Astrocyte (in vitro differentiated cells and primary cell): ENCODE results near the gene SLC25A36. TPM values are rescaled to one million over a fixed set of nuclear protein-coding genes. Genes with fewer than 3 reads are reported as not detected.

Experiments
- DNase-seq: peaks from one replicate; pipeline ENCODE4 v3.0.0-alpha.2; 2010; ENCODE audit warnings: low read depth
- FAIRE-seq: peaks from 2 replicates; lab custom pipeline; 2011; peaks lifted over from hg19 to GRCh38; lab: Jason Lieb, UNC
- H2AFZ ChIP-seq: 2 replicates; pipeline ENCODE4 v1.6.0; 2012; ENCODE audit warnings: low read depth, low read length, inconsistent platforms
- H3K27ac ChIP-seq: 2 replicates; pipeline ENCODE4 v1.5.1; 2011; ENCODE audit warnings: low read depth, low read length, inconsistent platforms
- H3K27me3 ChIP-seq: 2 replicates; pipeline ENCODE4 v1.6.0; 2011; ENCODE audit warnings: low read length, inconsistent platforms; ENCODE audit not compliant: insufficient read depth
- H3K36me3 ChIP-seq: 2 replicates; pipeline ENCODE4 v1.5.1; 2011; ENCODE audit warnings: low read length, inconsistent platforms; ENCODE audit not compliant: insufficient read depth
- H3K4me1 ChIP-seq: 2 replicates; pipeline ENCODE4 v1.5.1; 2011; ENCODE audit warnings: low read length, inconsistent platforms; ENCODE audit not compliant: insufficient read depth
- H3K4me2 ChIP-seq: 2 replicates; pipeline ENCODE4 v1.6.0; 2012; ENCODE audit warnings: low read length, inconsistent platforms
- H3K4me3 ChIP-seq: 2 replicates; pipeline ENCODE4 v1.5.1; 2011; ENCODE audit warnings: low read depth, mild to moderate bottlenecking, low read length, inconsistent platforms; ENCODE audit not compliant: insufficient read depth
- H3K79me2 ChIP-seq: 2 replicates; pipeline ENCODE4 v1.6.0; 2012; ENCODE audit warnings: mild to moderate bottlenecking, low read length, inconsistent platforms; ENCODE audit not compliant: insufficient read depth
- H3K9ac ChIP-seq: 2 replicates; pipeline ENCODE4 v1.6.0; 2012; ENCODE audit warnings: mild to moderate bottlenecking, low read length, inconsistent platforms
- H3K9me3 ChIP-seq: 2 replicates; pipeline ENCODE4 v1.5.1; 2012; ENCODE audit warnings: low read depth, mild to moderate bottlenecking, low read length, inconsistent platforms; ENCODE audit not compliant: insufficient read depth
- H4K20me1 ChIP-seq: 2 replicates; pipeline ENCODE4 v1.6.0; 2012; ENCODE audit warnings: low read length, inconsistent platforms; ENCODE audit not compliant: insufficient read depth
- H3K27ac Mint-ChIP-seq: one replicate; pipeline ENCODE4 v1.8.0; 2021; ENCODE audit warnings: mild to moderate bottlenecking, mixed read lengths; ENCODE audit not compliant: unreplicated experiment
- H3K27me3 Mint-ChIP-seq: one replicate; pipeline ENCODE4 v1.8.0; 2021; ENCODE audit warnings: low read depth, mixed read lengths; ENCODE audit not compliant: unreplicated experiment
- H3K36me3 Mint-ChIP-seq: one replicate; pipeline ENCODE4 v1.8.0; 2021; ENCODE audit warnings: low read depth, mixed read lengths; ENCODE audit not compliant: unreplicated experiment
- H3K4me1 Mint-ChIP-seq: one replicate; pipeline ENCODE4 v1.8.0; 2021; ENCODE audit warnings: low read depth, mixed read lengths; ENCODE audit not compliant: unreplicated experiment
- H3K4me3 Mint-ChIP-seq: one replicate; pipeline ENCODE4 v1.8.0; 2021; ENCODE audit warnings: mild to moderate bottlenecking, moderate library complexity, mixed read lengths; ENCODE audit not compliant: unreplicated experiment
- H3K9me3 Mint-ChIP-seq: one replicate; pipeline ENCODE4 v1.8.0; 2021; ENCODE audit warnings: mild to moderate bottlenecking, mixed read lengths; ENCODE audit not compliant: unreplicated experiment
- CTCF ChIP-seq: IDR thresholded peaks from 2 replicates; pipeline ENCODE4 v1.5.1; 2011; ENCODE audit warnings: low read depth, mild to moderate bottlenecking, inconsistent platforms, low read length, moderate library complexity; ENCODE audit not compliant: insufficient read depth
- EZH2 ChIP-seq: IDR thresholded peaks from 2 replicates; pipeline ENCODE4 v1.6.1; 2012; ENCODE audit warnings: mild to moderate bottlenecking, low read length, inconsistent platforms; ENCODE audit not compliant: insufficient read depth
- total RNA-seq: library from RNA; stranded (reverse); gene quantifications from 2 replicates; pipeline ENCODE4 v1.2.1, GENCODE V29; 2021

SLC25A36 gene
- total RNA-seq, 1 donor from 2014 or later = 81.0 TPM

GRCh38 chr3:140927279-140928069, 14.2 kb upstream of the SLC25A36 start:
- Histone ChIP-seq H3K27me3 (peaks cover 19% of the 10 kb centered on the region), H3K9ac (no peak overlapping the region), H4K20me1 (no peaks in the 10 kb centered on the region), H3K9me3 (no peaks in the 10 kb centered on the region), H2AFZ (no peak overlapping the region), H3K4me3 (no peak overlapping the region), H3K36me3 (no peaks in the 10 kb centered on the region), H3K4me2 (no peak overlapping the region), H3K27ac (no peak overlapping the region), H3K79me2 (no peaks in the 10 kb centered on the region), H3K4me1 (no peaks in the 10 kb centered on the region)
- H3K9me3 Mint-ChIP-seq = no peaks in the 10 kb centered on the region
- H3K27ac Mint-ChIP-seq = no peak overlapping the region
- peaks cover 2% of the 10 kb centered on the region for H3K4me1 Mint-ChIP-seq
- no peak overlapping the region for H3K4me3 Mint-ChIP-seq
- FAIRE-seq (no peak), DNase-seq (no peak)
- no peaks in the 10 kb centered on the region for H3K36me3 Mint-ChIP-seq
- no peaks in the 10 kb centered on the region for H3K27me3 Mint-ChIP-seq
- TF ChIP-seq CTCF (no peak), EZH2 (no peak)

- H3K9me3 ChIP-seq = no peaks in the 10 kb centered on the region
- H3K27me3 Mint-ChIP-seq = peaks cover 2% of the 10 kb centered on the region
- no peaks in the 10 kb centered on the region for H3K4me1 Mint-ChIP-seq
- no peak for FAIRE-seq
- no peaks in the 10 kb centered on the region for H3K36me3 Mint-ChIP-seq
- no peak overlapping the region for H3K9ac ChIP-seq
- no peaks in the 10 kb centered on the region for H3K79me2 ChIP-seq
- H4K20me1 ChIP-seq = no peaks in the 10 kb centered on the region
- H3K9me3 Mint-ChIP-seq = no peaks in the 10 kb centered on the region
- no peak for TF ChIP-seq CTCF
- TF ChIP-seq EZH2 = no peak
- H3K4me2 ChIP-seq = no peak overlapping the region
- no peak overlapping the region for H3K4me3 Mint-ChIP-seq
- H2AFZ ChIP-seq = no peak overlapping the region
- DNase-seq = no peak
- H3K27me3 ChIP-seq = peaks cover 19% of the 10 kb centered on the region
- no peak overlapping the region for H3K27ac Mint-ChIP-seq
- H3K4me1 ChIP-seq = no peaks in the 10 kb centered on the region
- H3K27ac ChIP-seq = no peak overlapping the region
- H3K36me3 ChIP-seq = no peaks in the 10 kb centered on the region
- H3K4me3 ChIP-seq = no peak overlapping the region
Observed at GRCh38 chr3:140929446-140929845, 12.2 kb upstream of the SLC25A36 start.

GRCh38 chr3:140931016-140931454, 10.6 kb upstream of the SLC25A36 start:
- Histone ChIP-seq H4K20me1 (no peaks in the 10 kb centered on the region), H3K27ac (no peak overlapping the region), H3K36me3 (no peaks in the 10 kb centered on the region), H3K4me2 (no peak overlapping the region), H3K9me3 (no peaks in the 10 kb centered on the region), H2AFZ (no peak overlapping the region), H3K4me1 (no peaks in the 10 kb centered on the region), H3K9ac (no peak overlapping the region), H3K4me3 (no peak overlapping the region), H3K27me3 (peaks cover 16% of the 10 kb centered on the region), H3K79me2 (no peaks in the 10 kb centered on the region)
- H3K27me3 Mint-ChIP-seq = peaks cover 2% of the 10 kb centered on the region
- peaks cover 5% of the 10 kb centered on the region for H3K9me3 Mint-ChIP-seq
- FAIRE-seq = no peak
- TF ChIP-seq EZH2 = no peak
- no peak for TF ChIP-seq CTCF
- no peak for DNase-seq
- H3K36me3 Mint-ChIP-seq = no peaks in the 10 kb centered on the region
- peak overlapping the region; percentile 72 for H3K4me3 Mint-ChIP-seq
- no peak overlapping the region for H3K27ac Mint-ChIP-seq
- H3K4me1 Mint-ChIP-seq = no peaks in the 10 kb centered on the region
